Measurements from ENCODE around the gene SLC9A1. TPM values are rescaled to one million over a fixed set of nuclear protein-coding genes. Genes with fewer than 3 reads are reported as not detected.

Gene SLC9A1
- total RNA-seq, 1 donor from 2014 or later = 37.7 TPM

- peaks cover 4% of the 10 kb centered on the region for H3K27me3 ChIP-seq (ENCODE audit: control insufficient read depth, insufficient read depth, low read length)
- no peak overlapping the region for H3K4me3 ChIP-seq (ENCODE audit: low read depth, low read length)
- no peaks in the 10 kb centered on the region for H3K36me3 ChIP-seq (ENCODE audit: control insufficient read depth, insufficient read depth, low read length)
- TF ChIP-seq CTCF (IDR thresholded peaks at IDR 0.05; ENCODE audit: insufficient read depth, low read length, poor library complexity, severe bottlenecking) = no peak
- no peak for DNase-seq (ENCODE audit: low read depth)
Measured at GRCh38 chr1:27052527-27052926, 102.4 kb downstream of the SLC9A1 start.

GRCh38 chr1:27049607-27050006, 105.3 kb downstream of the SLC9A1 start:
- no peaks in the 10 kb centered on the region for H3K27me3 ChIP-seq (ENCODE audit: control insufficient read depth, insufficient read depth, low read length)
- no peak for DNase-seq (ENCODE audit: low read depth)
- no peaks in the 10 kb centered on the region for H3K36me3 ChIP-seq (ENCODE audit: control insufficient read depth, insufficient read depth, low read length)

GRCh38 chr1:27049100-27049499, 105.8 kb downstream of the SLC9A1 start:
- DNase-seq (ENCODE audit: low read depth) = no peak
- Histone ChIP-seq H3K36me3 (ENCODE audit: control insufficient read depth, insufficient read depth, low read length) (no peaks in the 10 kb centered on the region), H3K27me3 (ENCODE audit: control insufficient read depth, insufficient read depth, low read length) (no peaks in the 10 kb centered on the region), H3K4me3 (ENCODE audit: low read depth, low read length) (no peak overlapping the region)
- TF ChIP-seq CTCF (IDR thresholded peaks at IDR 0.05; ENCODE audit: insufficient read depth, low read length, poor library complexity, severe bottlenecking) = no peak

More at GRCh38 chr1:27049607-27050006, 105.3 kb downstream of the SLC9A1 start:
- H3K4me3 ChIP-seq (ENCODE audit: low read depth, low read length) = no peak overlapping the region
- no peak for TF ChIP-seq CTCF (IDR thresholded peaks at IDR 0.05; ENCODE audit: insufficient read depth, low read length, poor library complexity, severe bottlenecking)

Other genes with a start within 250 kb of the SLC9A1 start
- not detected in 2 replicates for gene NR0B2, start 241.2 kb downstream of the SLC9A1 start, total RNA-seq
- 102 and 123 TPM in 2 replicates for gene NUDC, start 233.4 kb downstream of the SLC9A1 start, total RNA-seq
- 10.3 and 11.0 TPM in 2 replicates for gene KDF1, start 194.7 kb downstream of the SLC9A1 start, total RNA-seq
- gene TRNP1, start 161.4 kb downstream of the SLC9A1 start, total RNA-seq = 78.0 and 127 TPM in 2 replicates
- gene TENT5B, start 142.3 kb downstream of the SLC9A1 start, total RNA-seq = 1.9 and 2.2 TPM in 2 replicates
- gene WDTC1, start 79.5 kb upstream of the SLC9A1 start, total RNA-seq = 28.6 and 38.7 TPM in 2 replicates
- 27.5 and 43.6 TPM in 2 replicates for gene TMEM222, start 167.0 kb upstream of the SLC9A1 start, total RNA-seq
- 40.3 and 47.2 TPM in 2 replicates for gene SYTL1, start 186.9 kb upstream of the SLC9A1 start, total RNA-seq
- gene MAP3K6, start 211.8 kb upstream of the SLC9A1 start, total RNA-seq = 8.6 and 12.0 TPM in 2 replicates
- gene FCN3, start 219.7 kb upstream of the SLC9A1 start, total RNA-seq = 0.14 TPM in 1 of 2 replicates, not detected in the other
- gene CD164L2, start 228.2 kb upstream of the SLC9A1 start, total RNA-seq = 0.29 TPM in 1 of 2 replicates, not detected in the other
- 0.27 and 1.6 TPM in 2 replicates for gene GPR3, start 237.5 kb upstream of the SLC9A1 start, total RNA-seq